ENCODE data around the gene LEUTX.
"Not testable (repeated sequence)": the region's sequence is repeated elsewhere in the genome, so short reads cannot be mapped to it uniquely, and the experiment has no call there.

The LEUTX gene, protein sequence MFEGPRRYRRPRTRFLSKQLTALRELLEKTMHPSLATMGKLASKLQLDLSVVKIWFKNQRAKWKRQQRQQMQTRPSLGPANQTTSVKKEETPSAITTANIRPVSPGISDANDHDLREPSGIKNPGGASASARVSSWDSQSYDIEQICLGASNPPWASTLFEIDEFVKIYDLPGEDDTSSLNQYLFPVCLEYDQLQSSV

DNA sequence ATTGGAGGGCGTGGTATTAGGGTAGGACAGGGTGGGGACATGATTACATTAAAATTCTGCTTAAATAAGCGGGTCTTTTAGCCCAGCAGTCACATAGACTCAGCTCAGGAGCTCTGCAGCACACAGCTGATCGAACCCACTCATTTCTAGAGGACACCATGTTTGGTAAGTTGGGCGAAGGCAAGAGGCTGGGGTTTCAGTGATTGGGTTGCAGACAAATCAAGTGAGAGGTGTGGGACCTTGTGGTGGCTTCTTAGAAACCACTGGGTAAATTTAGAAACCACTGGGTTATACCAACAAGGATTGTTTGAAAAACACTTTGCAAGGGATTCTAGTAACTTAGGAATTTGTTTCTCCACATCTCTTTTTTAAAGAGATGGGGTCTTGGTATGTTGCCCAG is at the start of gene LEUTX:
LEUTX (plus strand) TSS at position 92 of the 400 bp plus-strand sequence; CDS start at position 159, 67 bp downstream.
- DNase-seq = no peak

DNA sequence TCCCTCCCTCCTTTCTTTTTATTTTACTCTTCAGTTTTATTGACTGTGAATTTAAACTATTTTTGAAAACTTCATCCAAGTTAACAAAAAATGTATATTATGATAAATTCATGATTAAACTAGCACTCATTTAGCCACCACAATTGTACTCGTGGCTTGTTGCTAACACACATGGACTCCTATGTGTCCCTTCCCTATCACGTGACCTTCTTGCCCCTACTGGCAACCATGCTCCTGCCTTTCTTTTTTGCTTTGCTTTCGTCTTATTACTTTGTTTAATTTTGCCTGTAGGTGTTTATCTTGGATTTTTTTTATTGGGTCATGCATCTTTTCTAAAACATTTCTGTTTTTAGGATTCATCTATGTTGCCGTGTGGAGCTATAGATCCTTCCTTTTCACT is 49.1 kb upstream of the LEUTX start:
- no peak for DNase-seq

DNA sequence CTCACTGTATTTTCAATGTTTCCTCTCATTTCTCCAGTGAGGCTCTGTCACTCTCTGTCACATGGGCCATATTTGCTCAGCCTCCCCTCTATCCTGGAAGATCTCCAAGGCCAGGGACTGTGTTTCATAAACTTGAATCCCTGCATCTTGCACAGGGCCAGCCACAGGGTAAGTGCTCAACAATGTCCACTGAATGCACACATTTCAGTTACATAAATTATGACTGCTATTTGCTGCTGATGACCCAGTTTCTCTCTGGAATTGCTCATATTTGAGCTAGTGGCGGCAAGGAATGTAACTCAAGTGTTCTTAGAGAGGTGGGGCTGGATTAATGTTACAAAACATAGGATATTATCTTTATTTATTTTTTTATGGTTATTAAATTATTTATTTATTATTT is 47.0 kb upstream of the LEUTX start:
- DNase-seq = no peak

DNA sequence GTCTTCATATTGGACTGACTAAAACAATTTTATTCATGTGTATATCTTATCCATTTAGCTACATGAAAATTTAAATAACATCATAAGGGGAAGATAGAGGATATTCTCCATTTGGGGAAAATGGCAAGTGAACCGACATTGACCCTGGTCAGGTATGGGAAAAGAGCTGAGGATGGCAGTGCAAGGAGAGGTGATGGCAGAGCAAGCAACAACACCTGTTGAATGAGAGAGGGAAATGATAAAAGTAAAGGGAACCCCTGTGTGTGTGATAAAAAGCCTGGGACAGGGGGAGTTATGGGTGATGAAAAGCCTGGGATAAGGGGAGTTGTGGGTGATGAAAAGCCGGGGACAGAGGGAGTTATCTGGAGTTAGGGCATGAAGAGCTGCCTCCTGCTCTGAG is 44.8 kb upstream of the LEUTX start:
- no peak for DNase-seq

DNA sequence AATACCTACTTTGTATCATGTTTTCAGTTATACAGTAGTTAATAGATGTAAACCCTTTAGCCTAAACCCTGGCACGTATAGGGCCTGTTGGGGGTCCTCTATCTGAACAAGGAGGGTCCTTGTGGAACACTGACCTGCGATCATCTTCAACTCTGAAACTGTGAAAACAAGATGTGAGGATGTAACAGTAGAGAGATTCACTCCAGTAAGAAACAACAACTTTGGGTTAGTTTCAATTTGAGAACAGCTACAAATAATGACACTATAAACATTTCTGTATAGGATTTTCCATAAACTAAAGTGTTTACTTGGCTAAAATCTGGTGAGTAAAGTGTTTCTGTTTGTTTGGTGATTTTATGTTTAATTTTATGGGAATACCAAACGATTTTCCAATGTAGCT is 43.0 kb upstream of the LEUTX start:
- DNase-seq = no peak

DNA sequence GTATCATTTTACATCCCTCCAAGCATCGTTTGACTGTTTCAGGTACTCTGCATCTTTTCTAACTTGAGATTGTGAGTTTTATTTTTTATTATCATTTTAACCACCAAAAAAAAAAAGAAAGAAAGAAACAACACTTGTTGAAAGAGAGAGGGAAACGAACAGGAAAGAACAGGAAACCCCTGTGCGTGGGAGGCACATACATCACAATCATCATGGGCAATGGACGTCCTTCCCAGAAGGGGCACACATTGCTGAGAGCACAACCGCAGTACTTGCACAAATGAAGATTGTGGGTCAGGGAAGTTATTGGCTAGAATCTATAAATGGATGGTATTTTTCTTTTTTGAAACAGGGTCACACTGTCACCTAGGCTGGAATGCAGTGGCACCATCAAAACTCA is 42.6 kb upstream of the LEUTX start:
- DNase-seq = no peak

DNA sequence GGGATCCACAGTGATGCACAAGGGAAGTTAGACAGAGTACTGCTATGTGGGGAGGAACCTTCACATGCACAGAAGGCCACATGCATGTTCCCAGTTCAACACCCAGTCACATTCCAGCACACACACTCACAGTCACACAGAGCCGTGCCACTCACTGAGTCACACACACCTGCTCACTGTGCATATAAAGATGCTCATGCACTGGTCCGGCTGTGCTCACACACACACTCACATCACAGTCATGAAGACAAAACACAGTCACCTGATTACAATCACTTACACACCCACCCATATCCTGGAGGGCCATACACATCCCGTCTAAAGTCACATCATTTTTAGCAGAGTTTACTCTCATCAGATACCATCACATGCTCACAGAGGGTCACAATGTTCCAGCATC is 41.3 kb upstream of the LEUTX start:
- DNase-seq = no peak

DNA sequence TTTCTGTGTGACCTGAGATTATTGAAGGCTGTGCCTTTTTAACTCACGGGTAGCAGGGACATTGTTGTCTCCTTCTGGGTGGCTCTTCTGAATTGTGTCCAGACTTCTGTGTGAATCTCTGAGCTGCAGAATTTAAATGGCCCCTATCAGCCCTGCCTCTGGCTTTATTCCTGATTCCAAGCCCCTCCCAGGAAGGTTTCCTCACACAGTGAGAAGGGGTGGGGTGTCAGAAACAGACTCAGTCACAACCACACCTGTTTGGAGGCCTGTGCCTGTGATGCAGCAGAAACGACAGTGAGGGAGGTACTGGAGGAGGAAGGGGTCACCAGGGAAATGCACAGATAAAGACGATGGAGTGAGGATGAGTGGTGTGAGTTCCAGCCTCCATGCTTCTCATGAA is 40.8 kb upstream of the LEUTX start, which contains the start of gene CLC:
CLC (minus strand) TSS at position 139 of the 400 bp plus-strand sequence; CDS start at position 62, 77 bp downstream.
- DNase-seq = no peak

DNA sequence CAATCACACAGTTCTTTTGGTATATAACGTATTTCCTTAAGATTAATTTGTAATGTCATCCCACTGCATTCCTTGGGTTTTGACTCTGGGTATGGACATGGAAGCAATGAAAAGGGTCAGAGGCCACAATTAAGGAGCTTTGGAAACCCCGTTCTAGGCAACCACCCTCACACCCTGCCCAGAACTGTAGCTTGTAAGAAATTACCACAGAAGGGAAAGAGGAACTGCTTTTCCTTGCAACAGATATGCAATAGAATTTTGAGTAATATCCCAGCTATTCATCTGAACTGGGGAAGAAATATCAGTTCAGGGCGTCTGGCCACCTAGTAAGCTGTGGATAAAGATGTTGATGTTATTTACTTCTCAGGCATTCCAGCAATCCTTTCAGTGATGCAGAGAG is 39.8 kb upstream of the LEUTX start:
- DNase-seq = no peak

DNA sequence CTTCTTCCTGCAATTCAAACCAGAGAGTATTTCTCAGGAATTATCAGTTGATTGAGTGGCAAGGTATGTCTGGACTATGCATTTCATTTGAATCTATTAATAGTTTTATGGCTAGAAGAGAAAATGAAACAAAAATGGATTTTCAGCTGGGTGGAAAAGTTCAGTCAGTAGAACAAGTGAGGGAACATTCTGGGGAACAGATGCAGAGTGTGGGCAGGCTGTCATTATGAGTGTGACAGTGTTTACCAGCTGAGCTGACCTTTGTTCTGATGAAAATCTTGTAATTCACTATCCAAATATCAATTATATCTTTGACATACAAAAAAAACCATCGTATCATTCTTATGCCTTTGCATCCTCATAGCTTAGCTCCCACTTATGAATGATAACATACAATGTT is 38.3 kb upstream of the LEUTX start:
- no peak for DNase-seq

DNA sequence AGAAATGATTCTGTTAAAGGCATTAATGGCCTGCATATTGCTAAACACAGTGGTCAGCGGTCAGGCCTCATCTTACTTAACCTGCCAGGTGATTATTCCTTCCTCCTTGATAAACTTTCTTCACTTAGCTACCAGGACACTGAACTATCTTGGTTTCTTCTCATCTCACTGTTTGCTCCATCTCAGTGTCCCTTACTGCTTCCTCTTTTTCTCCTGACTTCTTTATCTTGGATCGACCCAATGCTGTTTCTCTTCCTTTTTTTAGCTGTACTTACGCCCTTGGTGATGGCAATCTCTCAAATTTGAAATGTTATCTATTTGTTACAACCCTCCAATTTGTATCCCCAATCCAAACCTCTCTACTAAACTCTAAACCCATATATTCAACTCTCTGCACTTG is 33.0 kb upstream of the LEUTX start:
- DNase-seq = no peak

DNA sequence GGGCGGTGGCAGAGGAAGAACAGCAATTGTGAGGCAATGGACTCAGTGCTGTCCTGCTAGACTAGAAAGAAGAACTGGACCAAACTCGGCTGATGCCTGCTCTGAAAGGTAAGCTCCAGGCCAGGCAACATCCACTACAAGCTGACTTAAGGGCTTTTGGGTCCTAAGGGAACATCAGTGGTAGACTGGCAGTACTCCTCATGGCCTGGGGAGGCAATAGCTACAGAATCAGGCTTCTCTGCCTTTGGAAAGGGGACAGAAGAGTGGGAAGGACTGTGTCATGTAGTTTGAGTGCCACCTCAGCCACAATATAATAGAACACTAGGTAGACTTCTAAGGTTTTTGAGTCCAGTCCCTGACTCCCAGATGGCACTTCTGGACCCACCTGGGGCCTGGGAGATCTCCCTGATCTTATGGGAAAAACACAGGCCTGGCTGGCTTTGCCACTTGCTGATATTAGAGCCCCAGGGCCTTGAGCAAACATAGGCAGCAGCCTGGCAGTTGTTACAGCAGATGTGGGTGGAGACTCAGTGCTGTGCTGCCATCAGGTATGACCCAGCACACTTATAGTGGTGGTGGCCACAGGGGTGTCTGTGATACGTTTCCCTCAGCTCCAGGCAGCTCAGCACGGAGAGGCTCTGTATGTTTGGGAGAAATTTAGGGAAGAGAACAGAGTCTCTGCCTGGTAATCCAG is 31.7 kb upstream of the LEUTX start:
- no peak for DNase-seq

DNA sequence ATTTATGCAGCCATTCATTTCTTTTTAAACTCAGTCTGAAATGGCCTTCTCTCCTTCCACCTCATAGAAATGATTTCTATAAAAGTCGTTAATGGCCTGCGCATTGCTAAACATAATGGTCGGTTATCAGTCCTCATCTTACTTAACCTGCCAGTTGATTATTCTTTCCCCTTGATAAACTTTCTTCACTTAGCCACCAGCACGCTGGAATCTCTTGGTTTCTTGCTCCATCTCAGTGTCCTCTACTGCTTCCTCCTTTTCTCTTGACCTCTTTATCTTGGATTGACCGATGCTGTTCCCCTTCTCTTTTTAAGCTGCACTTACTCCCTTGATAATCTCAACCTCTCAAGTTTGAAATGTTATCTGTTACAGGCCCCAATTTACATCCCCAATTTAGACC is 28.7 kb upstream of the LEUTX start:
- no peak for DNase-seq

DNA sequence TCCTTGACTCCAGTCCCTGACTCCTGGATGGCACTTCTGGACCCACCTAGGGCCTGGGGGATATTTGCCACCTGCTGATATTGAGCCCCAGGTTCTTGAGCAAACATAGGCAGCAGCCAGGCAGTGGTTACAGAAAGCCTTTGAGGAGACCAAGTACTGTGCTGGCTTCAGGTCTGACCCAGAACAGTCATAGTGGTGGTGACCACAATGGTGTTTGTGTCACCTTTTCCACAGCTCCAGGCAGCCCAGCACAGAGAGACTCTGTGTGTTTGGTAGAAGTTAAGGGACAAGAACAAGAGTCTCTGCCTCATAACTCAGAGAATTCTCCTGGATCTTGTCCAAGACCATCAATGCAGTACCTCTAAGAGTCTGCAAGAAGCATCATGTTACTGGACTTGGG is 26.3 kb upstream of the LEUTX start:
- DNase-seq = no peak

DNA sequence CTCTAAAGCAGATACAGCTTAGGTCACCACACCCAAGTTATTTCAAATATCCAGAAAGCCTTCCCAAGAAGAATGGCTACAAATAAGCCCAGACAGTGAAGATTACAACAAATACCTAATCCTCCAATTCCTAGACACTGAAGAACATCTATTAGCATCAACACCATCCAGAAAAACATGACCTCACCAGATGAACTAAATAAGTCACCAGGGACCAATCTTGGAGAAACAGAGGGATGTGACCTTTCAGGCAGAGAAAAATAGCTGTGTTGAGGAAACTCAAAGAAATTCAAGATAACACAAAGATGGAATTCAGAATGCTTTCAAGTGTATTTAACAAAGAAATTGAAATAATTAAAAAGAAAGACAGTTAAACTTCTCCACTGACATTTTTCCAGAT is 25.9 kb upstream of the LEUTX start:
- DNase-seq = no peak

DNA sequence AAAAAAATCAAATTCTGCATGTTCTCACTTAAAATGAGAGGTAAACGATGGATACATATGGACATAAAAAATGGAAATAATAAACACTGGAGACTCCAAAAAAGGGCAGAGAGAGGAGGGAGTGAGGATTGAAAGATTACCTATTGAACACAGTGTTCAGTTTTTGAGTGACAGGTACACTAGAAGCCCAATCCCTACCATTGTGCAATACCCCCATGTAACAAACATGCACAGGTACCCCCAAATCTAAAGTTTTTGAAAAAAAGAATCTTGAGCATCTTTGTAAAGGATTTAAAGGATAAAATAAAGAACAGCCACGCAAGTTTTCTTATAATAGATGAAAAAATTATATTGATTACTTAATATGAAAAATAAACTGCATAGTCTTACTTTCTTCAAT is 24.1 kb upstream of the LEUTX start:
- no peak for DNase-seq

DNA sequence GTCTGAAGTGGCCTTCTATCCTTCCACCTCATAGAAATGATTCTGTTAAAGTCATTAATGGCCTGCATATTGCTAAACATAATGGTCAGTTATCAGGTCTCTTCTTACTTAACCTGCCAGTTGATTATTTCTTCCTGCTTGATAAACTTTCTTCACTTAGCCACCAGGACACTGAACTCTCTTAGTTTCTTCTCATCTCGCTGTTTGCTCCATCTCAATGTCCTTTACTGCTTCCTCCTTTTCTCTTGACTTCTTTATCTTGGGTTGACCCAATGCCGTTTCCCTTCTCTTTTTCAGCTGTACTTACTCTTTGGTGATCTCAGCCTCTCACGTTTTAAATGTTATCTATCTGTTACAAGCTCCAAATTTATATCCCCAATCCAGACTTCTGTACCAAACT is 23.7 kb upstream of the LEUTX start:
- DNase-seq = no peak

DNA sequence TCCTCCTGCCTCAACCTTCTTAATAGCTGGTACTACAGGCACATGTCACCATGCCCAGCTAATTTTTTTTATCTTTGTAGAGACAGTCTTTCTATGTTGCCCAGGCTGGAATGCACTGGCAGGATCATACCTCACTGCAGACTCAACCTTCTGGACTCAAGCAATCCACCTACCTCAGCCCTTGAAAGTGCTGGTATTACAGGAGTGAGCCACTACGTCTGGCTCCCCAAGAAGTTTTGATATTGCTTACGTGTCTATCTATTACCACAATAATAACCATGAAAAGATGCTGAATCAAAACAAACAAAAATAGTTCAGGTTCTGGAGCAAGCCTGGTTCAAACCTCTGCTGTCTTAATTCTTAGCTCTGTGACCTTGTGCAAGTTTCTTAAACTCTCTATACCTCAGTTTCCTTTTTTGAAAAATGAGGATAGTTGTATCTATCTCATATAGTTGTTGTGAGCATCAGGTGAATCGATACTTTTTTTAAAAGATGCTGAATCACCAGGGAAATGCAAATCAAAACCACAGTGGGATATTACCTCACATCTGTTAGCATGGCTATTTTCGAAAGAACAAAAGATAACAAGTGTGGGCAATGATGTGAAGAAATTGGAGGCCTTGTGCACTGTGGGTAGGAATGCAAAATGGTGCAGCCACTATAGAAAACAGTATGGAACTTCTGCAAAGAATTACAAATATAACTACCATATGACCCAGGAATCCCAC is 19.0 kb upstream of the LEUTX start:
- DNase-seq = no peak

DNA sequence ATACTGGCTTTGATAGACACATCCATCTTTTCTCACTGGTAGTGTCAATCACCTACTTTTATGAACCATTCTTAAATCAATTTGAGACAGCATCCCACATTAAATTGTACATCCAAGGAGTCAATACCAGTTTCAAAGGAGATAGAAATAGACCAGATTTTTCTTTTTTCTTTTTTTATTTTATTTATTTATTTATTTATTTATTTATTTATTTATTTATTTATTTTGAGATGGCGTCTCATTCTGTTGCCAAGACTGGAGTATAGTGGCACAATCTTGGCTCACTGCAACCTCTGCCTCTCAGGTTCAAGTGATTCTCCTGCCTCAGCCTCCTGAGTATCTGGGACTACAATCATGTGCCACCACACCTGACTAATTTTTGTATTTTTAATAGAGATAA is 16.8 kb upstream of the LEUTX start:
- not testable (repeated sequence) for DNase-seq

DNA sequence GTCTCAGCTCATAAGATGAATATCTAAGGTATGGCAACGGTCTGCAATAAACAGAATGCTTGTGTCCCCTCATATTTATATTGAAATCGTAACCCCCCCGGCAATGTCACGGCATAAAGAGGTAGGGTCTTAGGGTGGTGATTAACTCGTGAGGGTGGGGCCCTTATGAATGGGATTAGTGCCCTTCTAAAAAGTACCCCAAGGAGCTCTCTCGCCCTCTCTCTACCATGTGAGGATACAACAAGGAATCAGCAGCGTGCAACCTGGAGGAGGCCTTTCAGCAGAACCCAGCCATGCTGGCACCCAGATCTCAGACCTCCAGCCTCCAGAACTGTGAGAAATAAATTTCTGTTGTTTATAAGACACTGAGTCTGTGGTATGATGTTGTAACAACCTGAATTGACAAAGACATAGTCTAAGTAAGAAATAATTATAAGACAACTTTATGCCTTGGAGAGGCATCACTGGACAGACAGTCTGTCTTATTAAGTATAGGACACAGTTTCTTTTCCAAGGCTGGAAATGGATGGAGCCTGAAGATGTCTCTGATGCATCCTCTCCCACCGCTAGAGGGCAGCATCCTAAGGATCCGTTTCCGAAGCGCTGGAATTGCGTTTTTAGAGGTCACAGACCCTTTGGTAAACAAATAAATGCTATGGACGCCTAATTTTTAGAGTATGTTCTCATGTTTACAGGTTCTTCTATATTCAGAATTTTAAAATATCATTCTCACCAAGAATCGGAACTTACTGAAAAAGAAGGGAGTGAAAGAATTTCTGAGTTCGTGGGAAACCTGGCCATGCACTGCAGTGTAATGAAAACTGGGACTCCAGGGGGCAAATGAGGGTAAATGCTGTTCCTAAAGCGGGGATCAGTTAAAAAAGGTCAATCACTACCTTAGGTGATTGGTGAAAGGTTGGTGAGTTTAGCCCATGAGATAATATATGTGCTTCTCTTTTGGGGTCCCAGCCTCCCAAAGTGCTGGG is 13.3 kb upstream of the LEUTX start:
- no peak for DNase-seq

DNA sequence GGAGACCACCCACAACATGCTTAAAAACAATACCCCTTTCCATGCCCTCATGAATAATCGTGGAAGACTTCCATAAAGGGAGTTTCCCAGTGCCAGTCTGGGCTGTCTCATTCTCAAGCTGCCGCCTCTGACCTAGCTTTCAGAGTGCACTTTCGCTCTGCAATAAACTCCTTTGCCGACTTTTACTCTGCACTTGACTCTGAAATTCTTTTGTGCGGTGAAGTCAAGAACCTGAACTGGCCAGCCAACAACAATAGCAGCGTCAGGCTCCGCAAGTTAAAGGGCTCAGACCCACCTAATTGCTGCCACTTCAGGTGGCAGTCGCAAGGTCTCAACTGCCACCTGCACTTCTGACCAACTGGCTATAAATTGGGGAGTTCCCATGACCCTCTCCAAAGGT is 10.3 kb upstream of the LEUTX start:
- DNase-seq = no peak

DNA sequence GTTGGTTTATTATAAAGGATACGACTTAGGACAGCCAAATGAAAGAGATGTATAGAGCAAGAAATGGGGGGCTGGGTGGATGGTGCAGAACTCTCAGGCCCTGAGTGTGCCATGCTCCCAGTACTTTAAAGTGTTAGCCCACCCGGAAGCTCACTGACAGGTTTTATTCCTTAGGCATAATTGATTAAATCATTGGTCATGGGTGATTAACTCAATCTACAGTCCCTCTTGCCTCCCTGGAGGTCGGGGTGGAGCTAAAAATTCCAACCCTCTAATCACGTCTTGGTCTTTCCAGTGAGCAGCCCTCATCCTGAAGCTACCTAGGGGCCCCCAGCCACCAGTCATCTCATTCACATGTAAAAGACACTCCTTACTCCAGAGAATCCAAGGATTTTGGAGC is 9.9 kb upstream of the LEUTX start:
- DNase-seq = no peak

DNA sequence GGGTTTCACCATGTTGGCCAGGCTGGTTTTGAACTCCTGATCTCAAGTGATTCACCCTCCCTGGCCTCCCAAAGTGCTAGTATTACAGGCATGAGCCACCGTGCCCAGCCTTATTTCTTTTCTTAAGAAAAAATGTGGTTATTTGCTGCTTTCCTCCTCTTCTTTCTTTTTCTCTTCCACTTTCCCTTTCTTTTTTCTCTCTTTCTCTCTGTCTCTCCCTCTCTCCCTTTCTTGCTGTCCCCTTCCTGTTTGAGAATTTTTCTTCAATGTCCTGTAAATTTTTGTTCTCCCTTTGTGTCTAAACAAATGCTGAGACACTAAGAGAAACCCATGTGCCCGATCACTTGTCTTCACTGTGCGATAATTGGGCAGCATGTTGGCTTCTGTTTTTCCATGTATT is 2.2 kb downstream of the LEUTX start:
- DNase-seq = no peak

All from GOT3 (cell line).